SK-N-MC (cell line): ENCODE results near the gene COA7.
A peak's percentile ranks its signal among the peaks of the same experiment; 100 is the strongest.
"Not testable (repeated sequence)": the region's sequence is repeated elsewhere in the genome, so short reads cannot be mapped to it uniquely, and the experiment has no call there.

Experiments used
- DNase-seq: peaks from one replicate; pipeline ENCODE4 v3.0.0-alpha.2; 2011; ENCODE audit warnings: low read depth, low spot score
- H3K27ac ChIP-seq: fragments of 200-600 bp; sonication (generic); 2 replicates; pipeline ENCODE4 v1.5.1; 2016; ENCODE audit warnings: mixed run types
- H3K36me3 ChIP-seq: fragments of 200-600 bp; sonication (generic); 2 replicates; pipeline ENCODE4 v1.6.1; 2017; ENCODE audit warnings: antibody characterized with exemption, low read length, mixed read lengths; ENCODE audit not compliant: insufficient read depth
- H3K4me3 ChIP-seq: fragments of 200-600 bp; sonication (generic); 2 replicates; pipeline ENCODE4 v1.5.1; 2016
- H3K9ac ChIP-seq: fragments of 200-600 bp; sonication (generic); 2 replicates; pipeline ENCODE4 v1.8.0; 2017; ENCODE audit warnings: mixed run types, mixed read lengths; ENCODE audit not compliant: insufficient read length
- H3K9me3 ChIP-seq: fragments of 200-600 bp; sonication (generic); 2 replicates; pipeline ENCODE4 v1.6.1; 2017; ENCODE audit warnings: low read depth, mild to moderate bottlenecking, antibody characterized with exemption, low read length, moderate library complexity, mixed read lengths
- EZH2 ChIP-seq: fragments of 200-600 bp; sonication (generic); IDR thresholded peaks from one replicate; pipeline ENCODE4 v1.6.1; 2017; ENCODE audit warnings: antibody characterized with exemption
- FOXP2 ChIP-seq: optimal IDR thresholded peaks from 2 replicates; pipeline ENCODE3; 2011; ENCODE audit warnings: mild to moderate bottlenecking, moderate library complexity; ENCODE audit not compliant: insufficient read depth; ENCODE audit errors: extremely low read length, control extremely low read depth
- POLR2AphosphoS5 ChIP-seq: IDR thresholded peaks from 2 replicates; pipeline ENCODE4 v1.6.1; 2012; ENCODE audit warnings: mild to moderate bottlenecking, low read depth, low read length, borderline replicate concordance

COA7 gene

DNA sequence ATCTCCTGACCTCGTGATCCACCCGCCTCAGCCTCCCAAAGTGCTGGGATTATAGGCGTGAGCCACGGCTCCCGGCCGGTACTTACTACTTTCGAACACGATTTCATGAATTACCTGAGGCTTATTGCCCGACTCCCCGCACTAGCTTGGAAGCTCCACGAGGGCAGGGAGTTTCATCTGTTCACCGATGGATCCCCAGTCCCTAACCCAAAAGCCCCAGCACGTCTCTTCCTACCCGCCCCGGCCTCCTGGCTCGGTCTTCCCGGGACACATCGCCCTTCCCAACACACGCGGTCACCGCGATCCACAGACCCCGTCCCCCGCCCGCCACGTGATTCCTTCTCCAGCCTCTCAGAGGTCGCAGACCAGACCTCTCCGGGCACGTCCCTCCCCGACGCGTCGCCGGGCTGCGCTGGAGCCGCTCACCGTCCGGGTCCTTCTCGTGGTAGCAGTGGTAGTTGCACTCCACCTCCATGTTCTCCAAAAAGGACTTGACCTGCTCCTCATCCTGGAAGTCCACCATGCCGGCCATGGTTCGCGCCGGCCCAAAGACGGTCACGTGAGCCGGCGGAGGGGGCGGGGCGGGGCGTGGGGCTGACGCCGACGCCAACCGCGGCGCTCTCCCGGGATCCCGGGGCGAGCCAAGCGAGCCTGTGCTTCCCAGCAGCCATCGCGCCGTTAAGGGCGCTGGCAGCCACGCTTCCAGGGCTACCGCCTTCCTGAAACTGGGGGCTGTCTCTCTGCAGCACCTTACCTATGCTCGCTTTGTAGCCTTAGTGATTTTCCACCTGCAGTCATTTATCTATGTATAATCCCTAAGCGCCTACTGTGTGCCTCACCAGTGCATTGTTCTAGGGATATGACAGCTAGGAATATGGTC, at the start of gene COA7:
COA7 (minus strand) TSS at position 553 of the 880 bp plus-strand sequence; CDS start at position 532, 21 bp downstream.
- Histone ChIP-seq H3K27ac (peak within 1 kb of the TSS; percentile 58), H3K9me3 (no peaks in the 10 kb centered on the region), H3K4me3 (peak within 1 kb of the TSS; percentile 98), H3K36me3 (peaks cover 1% of the 10 kb centered on the region), H3K9ac (peak within 1 kb of the TSS; percentile 95)
- no peak for DNase-seq
- no peak for TF ChIP-seq FOXP2
- TF ChIP-seq POLR2AphosphoS5 = peak; percentile 95

DNA sequence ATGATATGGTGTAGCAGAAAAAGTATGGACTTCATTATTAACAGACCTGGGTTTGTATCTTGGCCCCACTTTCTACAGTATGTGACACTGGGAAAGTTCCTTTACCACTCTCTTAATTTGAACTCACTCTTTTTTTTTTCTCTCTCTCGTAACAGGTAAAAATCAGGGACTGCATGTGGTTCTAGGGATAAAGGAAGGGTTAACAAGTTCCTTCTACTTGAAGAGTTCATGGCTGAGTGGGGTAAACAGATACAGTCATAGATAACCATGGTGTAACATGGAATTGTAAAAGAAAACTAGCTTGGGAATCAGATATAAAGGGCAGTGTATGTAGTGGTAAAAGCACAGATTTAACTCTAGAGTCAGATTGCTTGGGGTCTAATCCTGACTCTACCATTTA, 49.3 kb upstream of the COA7 start:
- H3K36me3 ChIP-seq = no peaks in the 10 kb centered on the region
- TF ChIP-seq POLR2AphosphoS5 = no peak
- no peak for TF ChIP-seq EZH2
- TF ChIP-seq FOXP2 = no peak
- no peaks in the 10 kb centered on the region for H3K9me3 ChIP-seq
- no peak overlapping the region for H3K9ac ChIP-seq
- no peak overlapping the region for H3K4me3 ChIP-seq
- DNase-seq = no peak
- H3K27ac ChIP-seq = no peak overlapping the region

GRCh38 chr1:52746189-52746588, 48.0 kb upstream of the COA7 start:
- DNase-seq = no peak
- H3K9ac ChIP-seq = no peak overlapping the region
- no peak overlapping the region for H3K27ac ChIP-seq
- H3K9me3 ChIP-seq = no peaks in the 10 kb centered on the region
- no peak overlapping the region for H3K4me3 ChIP-seq
- TF ChIP-seq FOXP2 (no peak), EZH2 (no peak), POLR2AphosphoS5 (no peak)
- H3K36me3 ChIP-seq = no peaks in the 10 kb centered on the region

- DNase-seq = no peak
- no peak for TF ChIP-seq POLR2AphosphoS5
- no peak for TF ChIP-seq FOXP2
- TF ChIP-seq EZH2 = no peak
- Histone ChIP-seq H3K9me3 (no peaks in the 10 kb centered on the region), H3K36me3 (no peaks in the 10 kb centered on the region), H3K9ac (no peak overlapping the region), H3K4me3 (no peak overlapping the region), H3K27ac (no peak overlapping the region)
These were observed 43.1 kb upstream of the COA7 start for GRCh38 chr1:52741259-52741658.

DNA sequence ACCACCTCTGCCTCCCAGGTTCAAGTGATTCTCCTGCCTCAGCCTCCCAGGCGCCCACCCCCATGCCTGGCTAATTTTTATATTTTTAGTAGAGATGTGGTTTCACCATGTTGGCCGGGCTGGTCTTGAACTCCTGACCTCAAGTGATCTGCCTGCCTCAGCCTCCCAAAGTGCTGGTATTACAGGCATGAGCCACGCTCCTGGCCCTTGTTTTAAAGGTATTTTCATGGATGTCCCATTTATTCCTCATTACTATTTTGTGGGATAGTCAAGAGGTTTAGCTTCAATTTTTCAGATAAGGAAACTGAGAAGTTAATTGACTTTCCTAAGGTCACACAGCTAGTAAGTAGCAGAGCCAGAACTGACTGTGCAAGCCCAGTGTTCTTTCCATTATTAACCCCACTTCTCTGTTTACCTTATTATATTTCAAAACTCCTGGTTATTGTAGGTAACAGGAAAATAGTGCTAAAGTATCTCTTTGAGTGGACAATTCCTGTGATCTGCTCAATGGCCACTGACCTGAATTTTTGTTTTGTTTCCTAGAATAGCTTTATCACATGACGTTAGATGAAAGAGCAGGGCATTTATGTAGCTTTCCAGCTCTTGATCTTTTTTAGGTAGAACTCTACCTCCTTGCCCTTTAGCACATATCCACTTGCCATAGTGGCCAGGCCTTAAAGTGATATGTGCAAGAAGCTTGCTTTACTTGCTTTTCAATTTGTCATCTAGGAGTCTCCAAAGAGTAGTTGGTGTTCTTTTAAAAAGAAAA, 41.7 kb upstream of the COA7 start:
- no peaks in the 10 kb centered on the region for H3K9me3 ChIP-seq
- DNase-seq = no peak
- no peak overlapping the region for H3K9ac ChIP-seq
- no peak overlapping the region for H3K27ac ChIP-seq
- H3K4me3 ChIP-seq = no peak overlapping the region
- TF ChIP-seq POLR2AphosphoS5 (no peak), EZH2 (no peak), FOXP2 (no peak)
- no peaks in the 10 kb centered on the region for H3K36me3 ChIP-seq

DNA sequence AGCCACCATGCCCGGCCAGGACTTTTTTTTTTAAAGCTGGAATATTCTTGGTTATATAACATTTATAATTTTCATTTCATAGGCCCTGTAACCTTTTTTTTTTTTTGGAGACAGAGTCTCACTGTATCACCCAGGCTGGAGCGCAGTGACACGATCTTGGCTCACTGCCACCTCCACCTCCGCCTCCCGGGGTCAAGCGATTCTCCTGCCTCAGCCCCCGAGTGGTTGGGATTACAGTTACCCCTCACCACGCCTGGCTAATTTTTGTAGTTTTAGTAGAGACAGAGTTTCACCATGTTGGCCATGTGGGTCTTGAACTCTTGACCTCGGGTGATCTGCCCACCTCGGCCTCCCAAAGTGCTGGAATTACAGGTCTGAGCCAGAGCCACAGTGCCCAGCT, 40.7 kb upstream of the COA7 start:
- DNase-seq = no peak
- no peaks in the 10 kb centered on the region for H3K36me3 ChIP-seq
- no peak for TF ChIP-seq FOXP2
- TF ChIP-seq EZH2 = no peak
- TF ChIP-seq POLR2AphosphoS5 = no peak
- H3K9me3 ChIP-seq = no peaks in the 10 kb centered on the region
- H3K9ac ChIP-seq = no peak overlapping the region
- H3K27ac ChIP-seq = no peak overlapping the region
- no peak overlapping the region for H3K4me3 ChIP-seq

DNA sequence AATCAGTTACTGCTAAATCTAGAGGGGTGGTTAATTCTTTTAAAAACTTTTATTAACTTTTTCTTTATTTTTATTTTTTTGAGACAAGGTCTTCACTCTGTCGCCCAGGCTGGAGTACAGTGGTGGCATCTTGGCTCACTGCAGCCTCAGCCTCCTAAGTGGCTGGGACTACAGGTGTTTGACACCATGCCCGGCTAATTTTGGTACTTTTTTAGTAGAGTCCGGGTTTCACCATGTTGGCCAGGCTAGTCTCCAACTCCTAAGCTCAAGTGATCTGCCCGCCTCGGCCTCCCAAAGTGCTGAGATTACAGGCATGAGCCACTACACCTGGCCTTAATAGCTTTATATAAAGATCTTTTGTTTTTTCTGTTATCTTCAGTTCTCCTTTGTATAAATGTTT, 40.0 kb upstream of the COA7 start:
- H3K27ac ChIP-seq = no peak overlapping the region
- no peaks in the 10 kb centered on the region for H3K9me3 ChIP-seq
- H3K9ac ChIP-seq = no peak overlapping the region
- H3K4me3 ChIP-seq = no peak overlapping the region
- no peaks in the 10 kb centered on the region for H3K36me3 ChIP-seq
- DNase-seq = no peak
- no peak for TF ChIP-seq POLR2AphosphoS5
- no peak for TF ChIP-seq EZH2
- no peak for TF ChIP-seq FOXP2

GRCh38 chr1:52735371-52735770, 37.2 kb upstream of the COA7 start:
- not testable (repeated sequence) for H3K27ac ChIP-seq, DNase-seq, H3K36me3 ChIP-seq, H3K9ac ChIP-seq, H3K4me3 ChIP-seq, H3K9me3 ChIP-seq
